HEK293 (cell line): Measurements from ENCODE around the gene GLB1L.

Experiments
- TCF7L2 ChIP-seq: IDR thresholded peaks from 2 replicates; pipeline ENCODE4 v1.6.1; 2011; ENCODE audit warnings: low read depth, mild to moderate bottlenecking, inconsistent platforms, low read length, moderate library complexity, borderline replicate concordance
- ZNF138 ChIP-seq: fragments of 450-650 bp; formaldehyde crosslinking; IDR thresholded peaks from 2 replicates; pipeline ENCODE4 v1.5.1; 2016; ENCODE audit warnings: missing biosample characterization, missing genetic modification characterization, borderline replicate concordance
- ZNF324 ChIP-seq: fragments of 450-650 bp; formaldehyde crosslinking; IDR thresholded peaks from 2 replicates; pipeline ENCODE4 v1.5.1; 2016; ENCODE audit warnings: missing biosample characterization, missing genetic modification characterization
- TF ChIP-seq, protein P1 (sequence below): fragments of 450-650 bp; formaldehyde crosslinking; IDR thresholded peaks from 2 replicates; pipeline ENCODE4; 2016; ENCODE audit warnings: missing biosample characterization, missing genetic modification characterization
- TF ChIP-seq, protein P2 (sequence below): fragments of 450-650 bp; formaldehyde crosslinking; IDR thresholded peaks from 2 replicates; pipeline ENCODE4 v1.5.1; 2016; ENCODE audit warnings: missing biosample characterization, missing genetic modification characterization
- TF ChIP-seq, protein P3 (sequence below): fragments of 450-650 bp; IDR thresholded peaks from 2 replicates; pipeline ENCODE4 v1.5.1; 2018; ENCODE audit warnings: missing biosample characterization, mild to moderate bottlenecking, missing genetic modification characterization

- TF ChIP-seq, protein P1, sequence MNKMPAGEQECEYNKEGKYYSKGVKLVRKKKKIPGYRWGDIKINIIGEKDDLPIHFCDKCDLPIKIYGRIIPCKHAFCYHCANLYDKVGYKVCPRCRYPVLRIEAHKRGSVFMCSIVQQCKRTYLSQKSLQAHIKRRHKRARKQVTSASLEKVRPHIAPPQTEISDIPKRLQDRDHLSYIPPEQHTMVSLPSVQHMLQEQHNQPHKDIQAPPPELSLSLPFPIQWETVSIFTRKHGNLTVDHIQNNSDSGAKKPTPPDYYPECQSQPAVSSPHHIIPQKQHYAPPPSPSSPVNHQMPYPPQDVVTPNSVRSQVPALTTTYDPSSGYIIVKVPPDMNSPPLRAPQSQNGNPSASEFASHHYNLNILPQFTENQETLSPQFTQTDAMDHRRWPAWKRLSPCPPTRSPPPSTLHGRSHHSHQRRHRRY (tag by site-specific recombination): no peak
- TF ChIP-seq, protein P2, sequence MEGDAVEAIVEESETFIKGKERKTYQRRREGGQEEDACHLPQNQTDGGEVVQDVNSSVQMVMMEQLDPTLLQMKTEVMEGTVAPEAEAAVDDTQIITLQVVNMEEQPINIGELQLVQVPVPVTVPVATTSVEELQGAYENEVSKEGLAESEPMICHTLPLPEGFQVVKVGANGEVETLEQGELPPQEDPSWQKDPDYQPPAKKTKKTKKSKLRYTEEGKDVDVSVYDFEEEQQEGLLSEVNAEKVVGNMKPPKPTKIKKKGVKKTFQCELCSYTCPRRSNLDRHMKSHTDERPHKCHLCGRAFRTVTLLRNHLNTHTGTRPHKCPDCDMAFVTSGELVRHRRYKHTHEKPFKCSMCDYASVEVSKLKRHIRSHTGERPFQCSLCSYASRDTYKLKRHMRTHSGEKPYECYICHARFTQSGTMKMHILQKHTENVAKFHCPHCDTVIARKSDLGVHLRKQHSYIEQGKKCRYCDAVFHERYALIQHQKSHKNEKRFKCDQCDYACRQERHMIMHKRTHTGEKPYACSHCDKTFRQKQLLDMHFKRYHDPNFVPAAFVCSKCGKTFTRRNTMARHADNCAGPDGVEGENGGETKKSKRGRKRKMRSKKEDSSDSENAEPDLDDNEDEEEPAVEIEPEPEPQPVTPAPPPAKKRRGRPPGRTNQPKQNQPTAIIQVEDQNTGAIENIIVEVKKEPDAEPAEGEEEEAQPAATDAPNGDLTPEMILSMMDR (tag by site-specific recombination): no peak
- TF ChIP-seq ZNF138 (no peak), ZNF324 (tag by site-specific recombination) (no peak), TCF7L2 (no peak)
- TF ChIP-seq, protein P3, sequence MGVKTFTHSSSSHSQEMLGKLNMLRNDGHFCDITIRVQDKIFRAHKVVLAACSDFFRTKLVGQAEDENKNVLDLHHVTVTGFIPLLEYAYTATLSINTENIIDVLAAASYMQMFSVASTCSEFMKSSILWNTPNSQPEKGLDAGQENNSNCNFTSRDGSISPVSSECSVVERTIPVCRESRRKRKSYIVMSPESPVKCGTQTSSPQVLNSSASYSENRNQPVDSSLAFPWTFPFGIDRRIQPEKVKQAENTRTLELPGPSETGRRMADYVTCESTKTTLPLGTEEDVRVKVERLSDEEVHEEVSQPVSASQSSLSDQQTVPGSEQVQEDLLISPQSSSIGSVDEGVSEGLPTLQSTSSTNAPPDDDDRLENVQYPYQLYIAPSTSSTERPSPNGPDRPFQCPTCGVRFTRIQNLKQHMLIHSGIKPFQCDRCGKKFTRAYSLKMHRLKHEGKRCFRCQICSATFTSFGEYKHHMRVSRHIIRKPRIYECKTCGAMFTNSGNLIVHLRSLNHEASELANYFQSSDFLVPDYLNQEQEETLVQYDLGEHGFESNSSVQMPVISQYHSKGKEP: no peak
Observed at GRCh38 chr2:219251656-219252055, 6.4 kb upstream of the GLB1L start.
